HEK293 (cell line): ENCODE data around the gene MNX1.

ENCODE experiments used
- HIC1 ChIP-seq: fragments of 450-650 bp; formaldehyde crosslinking; IDR thresholded peaks from 2 replicates; pipeline ENCODE4 v1.5.1; 2016; ENCODE audit warnings: missing biosample characterization, missing genetic modification characterization
- PRDM6 ChIP-seq: fragments of 450-650 bp; formaldehyde crosslinking; IDR thresholded peaks from 2 replicates; pipeline ENCODE4 v1.5.1; 2017; ENCODE audit warnings: missing biosample characterization, missing genetic modification characterization
- ZNF362 ChIP-seq: fragments of 450-650 bp; formaldehyde crosslinking; IDR thresholded peaks from 2 replicates; pipeline ENCODE4 v1.5.1; 2016; ENCODE audit warnings: missing biosample characterization, missing genetic modification characterization
- ZNF658 ChIP-seq: fragments of 450-650 bp; formaldehyde crosslinking; IDR thresholded peaks from 2 replicates; pipeline ENCODE4; 2016; ENCODE audit warnings: missing biosample characterization, missing genetic modification characterization
- TF ChIP-seq, protein P1 (sequence below): fragments of 450-650 bp; formaldehyde crosslinking; IDR thresholded peaks from 2 replicates; pipeline ENCODE4 v1.5.1; 2016; ENCODE audit warnings: missing biosample characterization, missing genetic modification characterization

GRCh38 chr7:157020514-157021070 lies 10.1 kb upstream of the MNX1 start:
- TF ChIP-seq, protein P1, sequence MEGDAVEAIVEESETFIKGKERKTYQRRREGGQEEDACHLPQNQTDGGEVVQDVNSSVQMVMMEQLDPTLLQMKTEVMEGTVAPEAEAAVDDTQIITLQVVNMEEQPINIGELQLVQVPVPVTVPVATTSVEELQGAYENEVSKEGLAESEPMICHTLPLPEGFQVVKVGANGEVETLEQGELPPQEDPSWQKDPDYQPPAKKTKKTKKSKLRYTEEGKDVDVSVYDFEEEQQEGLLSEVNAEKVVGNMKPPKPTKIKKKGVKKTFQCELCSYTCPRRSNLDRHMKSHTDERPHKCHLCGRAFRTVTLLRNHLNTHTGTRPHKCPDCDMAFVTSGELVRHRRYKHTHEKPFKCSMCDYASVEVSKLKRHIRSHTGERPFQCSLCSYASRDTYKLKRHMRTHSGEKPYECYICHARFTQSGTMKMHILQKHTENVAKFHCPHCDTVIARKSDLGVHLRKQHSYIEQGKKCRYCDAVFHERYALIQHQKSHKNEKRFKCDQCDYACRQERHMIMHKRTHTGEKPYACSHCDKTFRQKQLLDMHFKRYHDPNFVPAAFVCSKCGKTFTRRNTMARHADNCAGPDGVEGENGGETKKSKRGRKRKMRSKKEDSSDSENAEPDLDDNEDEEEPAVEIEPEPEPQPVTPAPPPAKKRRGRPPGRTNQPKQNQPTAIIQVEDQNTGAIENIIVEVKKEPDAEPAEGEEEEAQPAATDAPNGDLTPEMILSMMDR (tag by site-specific recombination), result no peak
- TF ChIP-seq ZNF658 (tag by site-specific recombination), result no peak
- TF ChIP-seq HIC1 (tag by site-specific recombination), result no peak
- no peak for TF ChIP-seq ZNF362
- no peak for TF ChIP-seq PRDM6 (tag by site-specific recombination)
